RPMI8226 (cell line): ENCODE data around the gene LRIT1.

Source experiments
- DNase-seq: peaks from one replicate; pipeline ENCODE4 v3.0.0-alpha.2; 2015

Gene LRIT1

DNA sequence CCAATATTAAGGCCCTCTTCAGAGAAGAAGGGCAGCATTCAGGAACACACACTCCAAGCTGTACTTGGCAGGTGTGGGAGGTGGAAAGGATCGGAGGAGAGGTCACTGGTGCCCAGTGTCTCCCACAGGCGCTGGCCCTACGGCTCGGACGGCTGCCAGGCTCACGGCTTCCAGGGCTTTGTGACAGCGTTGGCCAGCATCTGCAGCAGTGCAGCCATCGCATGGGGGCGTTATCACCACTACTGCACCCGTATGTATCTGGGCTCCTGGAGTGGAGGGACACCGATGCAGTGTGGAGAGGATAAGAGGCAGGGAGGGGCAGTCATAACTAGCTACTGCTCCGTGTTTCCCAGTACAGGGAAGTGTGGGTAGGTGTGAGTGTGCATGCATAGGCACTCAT, 7.4 kb upstream of the LRIT1 start:
- no peak for DNase-seq

DNA sequence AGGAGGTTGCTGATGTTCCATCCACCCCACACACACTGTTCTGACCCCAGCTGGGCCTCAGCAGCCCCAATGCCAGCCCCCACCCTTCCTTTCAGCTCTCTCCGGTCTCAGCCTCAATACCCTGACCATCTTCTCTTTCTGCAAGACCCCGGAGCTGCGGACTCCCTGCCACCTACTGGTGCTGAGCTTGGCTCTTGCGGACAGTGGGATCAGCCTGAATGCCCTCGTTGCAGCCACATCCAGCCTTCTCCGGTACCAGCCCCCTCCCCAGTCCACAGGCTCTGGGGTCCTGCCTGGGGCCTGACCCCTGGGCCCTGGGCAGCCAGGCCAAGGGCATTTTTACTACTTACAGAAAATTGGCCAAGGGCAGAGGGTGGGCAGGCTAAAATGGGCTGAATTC, 6.2 kb upstream of the LRIT1 start:
- DNase-seq = no peak

DNA sequence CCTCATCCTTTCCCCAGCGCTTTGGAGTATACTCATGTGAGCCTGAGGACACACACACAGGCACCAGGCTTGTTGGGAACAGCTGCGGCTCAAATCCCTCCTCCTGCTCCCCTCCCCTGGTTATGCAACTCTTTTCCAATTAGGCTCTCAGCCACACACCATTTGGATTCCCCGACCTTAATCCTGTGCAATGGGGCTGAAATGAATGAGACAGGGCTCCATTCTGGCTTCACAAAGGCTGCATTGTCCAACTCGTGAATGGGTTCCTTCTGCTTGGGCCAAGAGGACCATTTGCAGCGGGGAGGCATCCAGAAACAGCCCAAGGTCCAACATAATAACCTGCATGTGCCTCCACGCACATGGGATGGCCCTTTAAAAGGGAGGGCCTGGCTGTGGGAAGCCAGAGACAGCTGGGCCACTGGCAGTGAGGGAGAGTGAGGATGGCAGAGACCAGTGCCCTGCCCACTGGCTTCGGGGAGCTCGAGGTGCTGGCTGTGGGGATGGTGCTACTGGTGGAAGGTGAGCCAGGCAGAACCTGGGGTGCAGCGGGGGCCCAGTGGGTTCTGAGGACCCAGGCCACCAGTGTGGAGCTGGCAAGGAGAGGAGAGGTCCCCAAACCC, 3.4 kb upstream of the LRIT1 start, which contains the start of gene RGR:
Gene RGR (plus strand): TSS at position 403 of the 620 bp plus-strand sequence. CDS start 38 bp downstream, at position 441.
- no peak for DNase-seq

- no peak for DNase-seq
Observed at GRCh38 chr10:84243759-84244158, 2.4 kb upstream of the LRIT1 start.

GRCh38 chr10:84238909-84239308, 2.4 kb downstream of the LRIT1 start:
- no peak for DNase-seq

- no peak for DNase-seq
Observed at GRCh38 chr10:84237199-84238051, 3.9 kb downstream of the LRIT1 start.

GRCh38 chr10:84236807-84237198, 4.5 kb downstream of the LRIT1 start:
- no peak for DNase-seq

DNA sequence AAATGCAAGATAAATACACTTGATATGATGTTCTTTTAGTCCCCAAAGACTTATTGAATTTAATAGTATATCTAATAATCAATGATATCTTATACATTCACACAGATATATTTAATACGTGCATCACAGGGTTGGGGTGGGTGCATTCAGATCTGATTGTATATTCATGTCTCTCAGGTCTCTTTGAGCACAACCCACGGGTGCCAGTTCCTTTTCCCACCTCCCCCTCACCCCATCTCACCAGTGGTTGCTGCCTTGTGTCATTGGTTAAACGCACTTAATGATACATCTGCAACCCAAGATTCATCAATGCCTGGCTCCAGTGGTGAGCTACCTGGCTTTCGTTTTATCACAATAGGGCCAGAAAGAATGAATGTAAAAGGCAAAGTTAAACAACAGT, 6.2 kb downstream of the LRIT1 start:
- no peak for DNase-seq

DNA sequence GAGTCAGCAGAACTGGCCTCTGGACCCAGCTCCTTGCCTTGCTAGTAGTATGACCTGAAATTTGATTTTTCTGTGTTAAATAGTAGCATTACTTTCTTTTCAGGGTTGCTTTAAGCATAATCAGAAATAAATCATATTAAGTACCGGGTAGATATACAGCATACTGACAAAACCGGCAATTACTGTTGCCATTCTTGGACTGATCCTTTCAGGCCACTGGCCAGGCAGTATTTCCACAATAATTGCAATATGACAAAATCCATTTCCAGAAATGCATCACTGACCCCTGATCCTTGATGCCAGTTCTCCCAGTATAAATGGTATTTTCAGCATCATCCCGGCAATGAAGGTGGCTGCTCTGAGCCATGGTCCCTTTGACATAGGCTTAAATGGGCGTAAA, 6.9 kb downstream of the LRIT1 start:
- DNase-seq = no peak

GRCh38 chr10:84233940-84234339, 7.4 kb downstream of the LRIT1 start:
- DNase-seq = no peak

GRCh38 chr10:84232376-84232775, 9.0 kb downstream of the LRIT1 start:
- DNase-seq = no peak

DNA sequence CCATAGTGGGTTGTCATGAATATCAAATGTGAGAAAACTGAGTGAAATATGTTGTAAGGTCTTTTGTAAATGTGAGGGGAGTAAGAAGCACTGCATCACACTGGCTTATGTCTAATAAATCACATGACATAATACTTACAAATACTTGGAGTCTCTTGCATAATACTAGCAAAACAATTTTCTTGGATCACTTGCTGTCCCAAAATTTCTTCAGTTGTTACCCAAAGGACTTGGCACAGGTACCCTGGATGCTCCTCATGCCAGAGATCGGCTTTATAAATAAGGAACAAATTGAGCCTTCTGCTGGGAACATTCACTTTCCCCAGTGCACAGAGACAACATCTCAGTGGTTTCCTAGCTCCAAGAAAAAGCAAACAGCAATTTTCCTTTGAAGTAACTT, 11.0 kb downstream of the LRIT1 start:
- no peak for DNase-seq

GRCh38 chr10:84227810-84228209, 13.5 kb downstream of the LRIT1 start:
- no peak for DNase-seq

GRCh38 chr10:84226616-84227015, 14.7 kb downstream of the LRIT1 start:
- DNase-seq = no peak

DNA sequence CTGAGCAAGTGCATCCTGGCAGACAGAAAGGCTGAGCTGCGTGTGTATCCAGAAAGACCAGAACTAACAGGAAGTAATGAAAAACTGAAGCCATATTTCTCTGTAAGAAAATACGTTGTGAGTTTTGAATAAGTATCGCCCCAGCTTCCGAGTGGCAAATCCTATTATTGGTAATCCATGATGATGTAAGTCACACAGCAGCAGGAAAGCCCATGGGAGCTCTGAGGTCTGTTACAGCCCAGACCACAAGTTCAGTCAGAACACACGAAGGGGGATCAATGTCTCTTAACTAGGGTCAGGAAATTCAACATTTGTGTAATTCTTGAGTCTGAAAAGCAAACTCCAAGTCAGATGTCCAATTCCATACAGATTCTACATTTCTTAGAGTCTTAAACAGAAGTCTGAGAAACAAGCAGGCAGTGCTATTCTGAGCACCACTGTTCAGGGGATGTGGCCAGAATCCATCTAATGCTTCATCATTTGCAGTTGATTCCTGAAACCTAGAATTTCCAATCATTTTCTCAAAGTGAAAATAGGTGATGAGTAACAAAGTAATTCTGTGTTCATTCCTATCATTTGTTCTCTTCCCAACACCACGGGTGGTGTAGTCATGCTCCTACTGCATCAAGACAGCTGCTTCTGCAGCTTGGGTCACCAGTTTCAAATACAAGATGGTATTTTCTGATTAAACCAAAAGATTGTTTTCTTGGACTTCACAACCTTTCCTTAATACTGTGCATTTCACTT, 15.7 kb downstream of the LRIT1 start, which contains the start of gene LRIT2:
Gene LRIT2 (minus strand): TSS at position 118 of the 747 bp plus-strand sequence. CDS start 24 bp downstream, at position 94.
- no peak for DNase-seq

GRCh38 chr10:84224411-84225028, 16.8 kb downstream of the LRIT1 start:
- DNase-seq = peak; percentile 12

DNA sequence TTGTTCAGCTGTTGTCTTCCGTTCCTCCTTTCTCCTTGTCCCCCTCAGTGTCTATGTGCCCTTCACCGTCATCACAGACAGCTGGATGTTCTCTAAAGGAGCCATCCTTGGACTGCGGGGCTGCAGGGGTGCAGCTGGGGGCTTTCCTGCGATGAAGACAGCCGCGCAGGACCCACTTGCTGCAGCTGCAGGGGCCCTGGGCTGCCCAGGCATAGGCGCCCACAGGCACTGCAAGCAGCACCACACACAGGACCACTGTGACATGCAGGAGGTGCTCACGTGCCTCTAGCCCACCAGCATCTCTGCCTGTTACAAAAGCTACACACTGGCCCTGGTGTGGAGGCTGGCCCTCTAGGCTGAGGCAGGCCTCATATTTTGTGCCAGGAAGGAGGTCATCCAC, 19.4 kb downstream of the LRIT1 start:
- DNase-seq = no peak

- DNase-seq = no peak
Observed at GRCh38 chr10:84217746-84218145, 23.6 kb downstream of the LRIT1 start.

DNA sequence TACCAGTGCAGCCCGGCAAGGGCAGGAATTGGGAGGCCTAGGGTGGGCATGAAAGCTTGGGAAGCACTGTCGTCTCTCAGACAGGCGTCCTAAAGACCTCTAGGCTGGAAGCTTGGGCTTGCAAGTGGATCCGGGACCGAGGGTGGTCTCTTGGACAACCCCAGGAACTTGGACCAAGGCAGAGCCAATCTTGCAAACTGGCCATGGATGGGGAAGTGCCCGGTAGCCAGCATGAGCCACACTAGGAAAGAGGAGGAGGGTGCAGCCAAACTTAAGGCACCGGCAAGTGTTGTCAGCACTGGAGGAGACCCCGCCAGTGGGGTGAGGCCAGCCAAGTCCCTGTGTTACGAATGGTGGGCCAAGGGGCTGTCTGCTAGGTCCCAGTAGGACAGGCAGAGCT, 24.5 kb downstream of the LRIT1 start:
- no peak for DNase-seq

DNA sequence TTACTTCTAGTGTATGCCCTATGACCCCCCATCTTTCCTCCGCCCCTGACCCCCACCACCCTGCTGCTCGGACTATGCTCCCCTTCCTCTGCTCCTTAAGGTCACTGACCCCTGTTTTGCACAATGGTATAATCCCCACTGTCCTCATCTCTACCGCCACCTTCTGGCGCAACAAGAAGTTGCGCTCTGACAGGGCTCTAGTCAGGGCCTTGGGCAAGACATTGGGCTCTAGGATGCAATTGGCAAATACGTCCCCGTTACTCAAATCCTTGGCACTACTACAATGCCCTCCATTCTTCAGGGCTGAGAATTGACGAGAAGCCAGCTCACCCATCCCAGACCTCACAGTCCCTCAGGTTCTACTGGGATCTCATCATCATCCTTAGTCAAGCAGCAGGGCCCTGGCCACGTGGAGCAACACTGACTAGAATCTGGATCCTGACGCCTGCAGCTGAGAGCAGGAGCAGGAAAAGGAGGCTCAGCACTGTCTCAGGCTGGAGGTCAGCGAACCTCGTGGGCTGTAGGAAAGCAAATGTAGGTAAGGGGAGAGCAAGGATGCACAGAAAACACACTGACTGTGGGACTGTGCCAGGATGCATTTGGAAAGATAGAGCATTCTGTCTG, 26.6 kb downstream of the LRIT1 start:
- peak; percentile 42 for DNase-seq

DNA sequence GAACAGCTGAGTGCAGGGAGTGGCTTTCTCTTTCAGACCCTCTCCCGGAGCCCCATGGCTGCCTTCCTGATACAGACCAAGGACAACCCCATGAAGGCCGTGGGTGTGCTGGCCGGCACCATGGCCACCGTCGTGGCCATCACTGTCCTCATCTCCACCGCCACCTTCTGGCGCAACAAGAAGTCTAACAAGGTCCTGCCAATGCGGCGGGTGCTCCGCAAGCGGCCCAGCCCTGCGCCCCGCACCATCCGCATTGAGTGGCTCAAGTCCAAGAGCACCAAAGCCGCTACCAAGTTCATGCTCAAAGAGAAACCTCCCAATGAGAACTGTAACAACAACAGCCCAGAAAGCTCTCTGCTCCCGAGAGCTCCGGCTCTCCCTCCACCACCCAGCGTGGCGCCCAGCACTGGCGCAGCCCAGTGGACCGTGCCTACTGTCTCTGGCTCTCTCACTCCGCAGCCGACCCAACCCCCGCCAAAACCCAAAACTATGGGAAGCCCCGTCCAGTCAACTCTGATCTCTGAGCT, 27.2 kb downstream of the LRIT1 start:
- DNase-seq = no peak

DNA sequence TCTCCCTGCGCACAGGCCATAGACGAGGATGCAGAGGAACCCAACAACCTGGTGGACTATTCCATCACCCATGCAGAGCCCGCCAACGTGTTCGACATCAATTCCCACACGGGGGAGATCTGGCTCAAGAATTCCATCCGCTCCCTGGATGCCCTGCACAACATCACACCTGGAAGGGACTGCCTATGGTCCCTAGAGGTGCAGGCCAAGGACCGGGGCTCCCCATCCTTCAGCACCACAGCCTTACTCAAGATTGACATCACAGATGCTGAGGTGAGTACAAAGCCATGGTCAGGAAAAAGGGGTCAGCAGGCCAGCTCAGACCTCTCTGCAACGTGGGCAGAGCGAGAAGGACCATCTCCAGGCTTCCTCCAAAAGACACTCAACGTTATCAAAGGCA, 28.3 kb downstream of the LRIT1 start:
- no peak for DNase-seq
